ENCODE data around the gene AP2B1. TPM values are rescaled to one million over a fixed set of nuclear protein-coding genes. Genes with fewer than 3 reads are reported as not detected.

Gene AP2B1
- total and polyA plus RNA-seq, 10 donors = 16.7 to 144 (median 90.7) TPM

DNA sequence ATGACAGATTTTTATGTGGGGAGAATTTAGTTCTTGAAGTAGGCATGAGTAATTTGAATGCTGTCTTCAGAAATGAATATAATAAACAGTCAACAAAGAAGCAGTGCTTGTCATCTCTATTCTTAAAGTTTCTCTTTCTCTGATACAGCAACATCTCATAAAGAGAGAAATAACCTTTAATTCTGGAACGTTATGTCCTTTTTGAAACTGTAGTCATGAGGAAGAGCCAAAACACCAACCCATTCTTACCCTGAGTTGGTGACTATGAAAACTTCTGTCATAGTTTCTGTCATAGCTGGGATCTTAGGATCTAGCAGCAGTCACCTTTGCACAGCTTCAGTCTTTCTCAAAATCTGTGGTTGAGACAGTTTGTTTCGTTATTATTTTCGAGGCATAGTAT lies 129.1 kb downstream of the AP2B1 start:
- peaks cover 4 to 26% (median 19%) of the 10 kb centered on the region in 6 donors for H3K4me1 ChIP-seq
- WGBS, 5 donors = 78 to 92% (median 90%) methylated on average over 3 of the region's 3 CpGs
- no peak for TF ChIP-seq POLR2A (IDR thresholded peaks at IDR 0.05)
- no peak for TF ChIP-seq POLR2AphosphoS5 (IDR thresholded peaks at IDR 0.05)
- no peak for TF ChIP-seq CTCF (IDR thresholded peaks at IDR 0.05 in 8 of 11, conservative IDR thresholded peaks at IDR 0.05 in 3 of 11)
- no peak for DNase-seq
- no peaks in the 10 kb centered on the region for H3K9me3 ChIP-seq
- no peak overlapping the region for H3K4me3 ChIP-seq
- no peaks in the 10 kb centered on the region for H3K27me3 ChIP-seq (replicated peaks in 1 of 7)
- intact Hi-C loops (cut with DNase I; ENCODE audit: low total_unique reads) = no loop called here
- peaks cover 0 to 99% (median 57%) of the 10 kb centered on the region in 6 donors for H3K36me3 ChIP-seq
- no peak overlapping the region for H3K27ac ChIP-seq

DNA sequence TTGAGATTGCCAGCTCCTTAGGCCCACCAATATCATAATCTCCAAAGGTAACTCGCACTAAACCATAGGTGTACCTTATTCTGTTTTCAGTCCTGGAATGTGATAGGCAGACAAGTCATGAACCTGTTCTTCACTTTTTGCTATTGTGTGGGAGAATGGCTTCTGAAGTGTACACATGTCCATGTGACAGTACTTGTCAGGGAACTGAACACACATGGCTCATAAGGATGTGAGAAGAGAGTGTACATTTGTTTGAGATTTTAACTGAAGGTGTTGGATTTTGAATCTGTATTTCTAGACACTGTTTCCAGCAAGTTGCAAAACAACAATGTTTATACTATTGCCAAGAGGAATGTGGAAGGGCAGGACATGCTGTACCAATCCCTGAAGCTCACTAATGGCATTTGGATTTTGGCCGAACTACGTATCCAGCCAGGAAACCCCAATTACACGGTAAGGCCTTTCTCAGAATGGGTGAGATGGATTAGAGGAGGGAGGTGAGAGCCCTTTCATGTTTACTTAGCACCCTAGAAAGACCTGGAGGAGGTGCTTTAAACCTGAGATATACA lies 129.9 kb downstream of the AP2B1 start:
- Histone ChIP-seq H3K27ac (no peak overlapping the region), H3K36me3 (peaks cover 0 to 99% (median 61%) of the 10 kb centered on the region in 6 donors), H3K4me1 (peaks cover 4 to 23% (median 19%) of the 10 kb centered on the region in 6 donors), H3K9me3 (no peaks in the 10 kb centered on the region), H3K4me3 (no peak overlapping the region), H3K27me3 (replicated peaks in 1 of 7) (no peaks in the 10 kb centered on the region)
- no peak for DNase-seq
- 88 to 99% (median 92%) methylated on average over 4 of the region's 4 CpGs for WGBS, 5 donors
- intact Hi-C loops (cut with DNase I; ENCODE audit: low total_unique reads) = no loop called here
- TF ChIP-seq CTCF (IDR thresholded peaks at IDR 0.05 in 8 of 11, conservative IDR thresholded peaks at IDR 0.05 in 3 of 11) = no peak
- TF ChIP-seq POLR2A (IDR thresholded peaks at IDR 0.05) = no peak
- TF ChIP-seq POLR2AphosphoS5 (IDR thresholded peaks at IDR 0.05) = no peak

- H3K9me3 ChIP-seq = no peaks in the 10 kb centered on the region
- H3K27me3 ChIP-seq (replicated peaks in 1 of 7) = no peaks in the 10 kb centered on the region
- intact Hi-C loops (cut with DNase I; ENCODE audit: low total_unique reads) = no loop called here
- no peak overlapping the region for H3K27ac ChIP-seq
- WGBS, 5 donors = 88 to 91% (median 90%) methylated on average over 2 of the region's 2 CpGs
- H3K36me3 ChIP-seq = peaks cover 0 to 99% (median 61%) of the 10 kb centered on the region in 6 donors
- H3K4me1 ChIP-seq = peaks cover 3 to 21% (median 15%) of the 10 kb centered on the region in 6 donors
- no peak for DNase-seq
- H3K4me3 ChIP-seq = no peak overlapping the region
- TF ChIP-seq POLR2A (IDR thresholded peaks at IDR 0.05) (no peak), CTCF (IDR thresholded peaks at IDR 0.05 in 8 of 11, conservative IDR thresholded peaks at IDR 0.05 in 3 of 11) (no peak), POLR2AphosphoS5 (IDR thresholded peaks at IDR 0.05) (no peak)
Measured at GRCh38 chr17:35717475-35717874, 130.4 kb downstream of the AP2B1 start.

DNA sequence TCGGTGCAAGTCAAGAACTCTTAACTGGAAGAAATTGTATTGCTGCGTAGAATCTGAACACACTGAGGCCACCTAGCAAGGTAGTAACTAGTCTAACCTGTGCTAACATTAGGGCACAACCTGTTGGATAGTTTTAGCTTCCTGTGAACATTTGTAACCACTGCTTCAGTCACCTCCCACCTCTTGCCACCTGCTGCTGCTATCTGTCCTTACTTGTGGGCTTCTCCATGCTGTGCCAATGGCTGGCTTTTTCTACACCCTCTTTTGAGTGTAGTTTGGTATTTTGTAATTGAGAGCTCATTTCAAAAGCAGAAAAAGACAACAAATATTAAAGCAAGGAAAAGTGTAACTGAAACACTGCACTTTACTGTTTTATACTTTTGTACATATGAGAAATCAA lies 136.6 kb downstream of the AP2B1 start:
- Histone ChIP-seq H3K27me3 (replicated peaks in 1 of 7) (no peaks in the 10 kb centered on the region), H3K36me3 (peaks cover 8 to 99% (median 64%) of the 10 kb centered on the region in 6 donors), H3K4me3 (no peak overlapping the region), H3K9me3 (no peaks in the 10 kb centered on the region), H3K4me1 (no peaks in the 10 kb centered on the region), H3K27ac (no peak overlapping the region)
- 95 to 100% (median 99%) methylated on average over 2 of the region's 2 CpGs for WGBS, 5 donors
- no peak for TF ChIP-seq POLR2A (IDR thresholded peaks at IDR 0.05)
- no peak for TF ChIP-seq CTCF (IDR thresholded peaks at IDR 0.05 in 8 of 11, conservative IDR thresholded peaks at IDR 0.05 in 3 of 11)
- no peak for TF ChIP-seq POLR2AphosphoS5 (IDR thresholded peaks at IDR 0.05)
- intact Hi-C loops (cut with DNase I; ENCODE audit: low total_unique reads) = no loop called here
- DNase-seq = no peak

Measured in spleen (tissue), 11 donors.